ENCODE results near the gene ZG16B.

Gene ZG16B

DNA sequence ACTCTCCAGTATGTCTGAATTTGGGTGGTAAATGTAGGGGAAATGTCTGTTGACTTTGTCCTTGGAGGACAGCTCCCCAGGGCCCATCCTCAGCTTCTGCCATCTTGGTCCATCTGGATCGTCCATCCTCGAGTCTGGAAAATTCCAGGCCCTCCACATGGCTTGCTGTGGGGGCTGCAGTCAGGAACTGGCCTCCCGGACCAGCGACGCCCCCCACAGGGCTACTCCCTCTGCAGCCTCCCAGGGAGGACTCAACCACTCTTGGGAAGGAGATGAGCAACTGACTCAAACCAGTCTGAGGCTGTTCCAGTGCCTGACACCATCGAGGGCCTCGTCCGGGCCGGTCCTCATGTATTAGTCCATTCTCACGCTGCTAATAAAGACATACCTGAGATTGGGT lies 5.5 kb upstream of the ZG16B start:
- TF ChIP-seq, protein P1, sequence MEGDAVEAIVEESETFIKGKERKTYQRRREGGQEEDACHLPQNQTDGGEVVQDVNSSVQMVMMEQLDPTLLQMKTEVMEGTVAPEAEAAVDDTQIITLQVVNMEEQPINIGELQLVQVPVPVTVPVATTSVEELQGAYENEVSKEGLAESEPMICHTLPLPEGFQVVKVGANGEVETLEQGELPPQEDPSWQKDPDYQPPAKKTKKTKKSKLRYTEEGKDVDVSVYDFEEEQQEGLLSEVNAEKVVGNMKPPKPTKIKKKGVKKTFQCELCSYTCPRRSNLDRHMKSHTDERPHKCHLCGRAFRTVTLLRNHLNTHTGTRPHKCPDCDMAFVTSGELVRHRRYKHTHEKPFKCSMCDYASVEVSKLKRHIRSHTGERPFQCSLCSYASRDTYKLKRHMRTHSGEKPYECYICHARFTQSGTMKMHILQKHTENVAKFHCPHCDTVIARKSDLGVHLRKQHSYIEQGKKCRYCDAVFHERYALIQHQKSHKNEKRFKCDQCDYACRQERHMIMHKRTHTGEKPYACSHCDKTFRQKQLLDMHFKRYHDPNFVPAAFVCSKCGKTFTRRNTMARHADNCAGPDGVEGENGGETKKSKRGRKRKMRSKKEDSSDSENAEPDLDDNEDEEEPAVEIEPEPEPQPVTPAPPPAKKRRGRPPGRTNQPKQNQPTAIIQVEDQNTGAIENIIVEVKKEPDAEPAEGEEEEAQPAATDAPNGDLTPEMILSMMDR (IDR thresholded peaks at IDR 0.05; ENCODE audit: low read depth, low read length, poor library complexity, severe bottlenecking): no peak
- no peak for TF ChIP-seq EZH2phosphoT487 (IDR thresholded peaks at IDR 0.05; ENCODE audit: borderline replicate concordance, low read length)

DNA sequence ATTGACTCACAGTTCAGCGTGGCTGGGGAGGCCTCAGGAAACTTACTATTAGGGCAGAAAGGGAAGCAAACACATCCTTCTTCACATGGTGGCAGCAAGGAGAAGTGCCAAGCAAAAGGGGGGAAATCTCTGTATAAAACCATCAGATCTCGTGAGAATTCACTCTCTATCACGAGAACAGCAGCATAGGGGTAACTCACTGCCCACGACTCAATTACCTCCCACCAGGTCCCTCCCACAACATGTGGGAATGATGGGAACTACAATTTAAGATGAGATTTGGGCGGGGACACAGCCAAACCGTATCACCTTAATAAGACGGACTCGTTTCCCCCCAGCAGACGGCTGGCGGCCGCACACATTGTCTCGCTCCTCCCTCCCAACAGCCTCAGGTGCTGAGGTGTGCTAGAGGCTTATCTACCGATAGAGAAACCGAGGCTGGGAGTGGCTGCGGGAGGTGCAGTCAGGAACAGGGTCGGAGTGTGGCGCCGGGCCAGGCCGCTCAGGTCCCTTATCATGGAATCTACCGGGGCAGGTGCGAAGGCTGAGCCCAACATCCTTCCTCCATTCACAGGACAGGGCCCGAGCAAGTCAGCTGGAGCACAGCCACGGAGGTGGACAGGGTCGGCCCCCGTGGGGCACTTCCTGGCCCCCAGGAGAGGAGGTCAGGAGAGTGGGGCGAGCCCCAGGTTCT lies 4.9 kb upstream of the ZG16B start:
- Histone ChIP-seq H3K4me3 (ENCODE audit: low read length) (no peak overlapping the region), H3K9me3 (ENCODE audit: control insufficient read depth, insufficient read depth, low read length) (no peaks in the 10 kb centered on the region), H3F3A (ENCODE audit: control insufficient read depth, insufficient read depth) (no peaks in the 10 kb centered on the region), H3K27ac (ENCODE audit: low read depth, low read length) (no peak overlapping the region), H3K4me1 (ENCODE audit: control insufficient read depth, low read length) (no peaks in the 10 kb centered on the region), H3K36me3 (ENCODE audit: control insufficient read depth, low read length) (no peaks in the 10 kb centered on the region), H3K9me2 (replicated peaks; ENCODE audit: control insufficient read depth, low read length) (no peaks in the 10 kb centered on the region), H3K4me2 (ENCODE audit: low read length) (no peak overlapping the region), H4K20me1 (ENCODE audit: control insufficient read depth, insufficient read depth, low read depth, low read length) (no peaks in the 10 kb centered on the region), H3K27me3 (ENCODE audit: control insufficient read depth, low read length) (no peaks in the 10 kb centered on the region), H3K79me2 (ENCODE audit: control insufficient read depth, low read length) (no peaks in the 10 kb centered on the region)
- TF ChIP-seq, protein P1 (IDR thresholded peaks at IDR 0.05; ENCODE audit: low read depth, low read length, poor library complexity, severe bottlenecking): no peak
- TF ChIP-seq EZH2phosphoT487 (IDR thresholded peaks at IDR 0.05; ENCODE audit: borderline replicate concordance, low read length): no peak

More for the DNA sequence above, 5.5 kb upstream of the ZG16B start:
- Histone ChIP-seq H3K27ac (ENCODE audit: low read depth, low read length) (no peak overlapping the region), H3K9me3 (ENCODE audit: control insufficient read depth, insufficient read depth, low read length) (no peaks in the 10 kb centered on the region), H3F3A (ENCODE audit: control insufficient read depth, insufficient read depth) (no peaks in the 10 kb centered on the region), H4K20me1 (ENCODE audit: control insufficient read depth, insufficient read depth, low read depth, low read length) (no peaks in the 10 kb centered on the region), H3K9me2 (replicated peaks; ENCODE audit: control insufficient read depth, low read length) (no peaks in the 10 kb centered on the region), H3K4me2 (ENCODE audit: low read length) (no peak overlapping the region), H3K36me3 (ENCODE audit: control insufficient read depth, low read length) (no peaks in the 10 kb centered on the region), H3K79me2 (ENCODE audit: control insufficient read depth, low read length) (no peaks in the 10 kb centered on the region), H3K4me3 (ENCODE audit: low read length) (no peak overlapping the region), H3K4me1 (ENCODE audit: control insufficient read depth, low read length) (no peaks in the 10 kb centered on the region), H3K27me3 (ENCODE audit: control insufficient read depth, low read length) (no peaks in the 10 kb centered on the region)

DNA sequence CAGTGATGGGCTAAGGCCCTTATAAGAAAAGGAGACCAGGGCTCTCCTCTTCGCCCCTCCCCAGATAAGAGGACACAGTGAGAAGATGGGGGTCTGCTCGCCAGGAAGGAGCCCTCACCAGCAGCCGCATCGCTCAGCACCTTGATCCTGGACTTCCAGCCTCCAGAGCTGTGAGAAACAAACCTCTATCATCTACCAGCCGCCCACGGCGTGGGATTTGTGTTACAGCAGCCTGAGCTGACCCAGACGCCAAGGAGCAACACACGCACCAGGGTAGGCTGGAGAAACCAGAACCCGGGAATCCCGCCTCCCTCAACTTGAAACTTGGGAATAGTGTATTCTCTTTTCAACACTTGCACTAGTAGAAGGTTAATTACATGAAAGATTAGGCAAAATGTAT lies 4.2 kb upstream of the ZG16B start:
- Histone ChIP-seq H4K20me1 (ENCODE audit: control insufficient read depth, insufficient read depth, low read depth, low read length) (no peaks in the 10 kb centered on the region), H3K79me2 (ENCODE audit: control insufficient read depth, low read length) (no peaks in the 10 kb centered on the region), H3K36me3 (ENCODE audit: control insufficient read depth, low read length) (no peaks in the 10 kb centered on the region), H3K27ac (ENCODE audit: low read depth, low read length) (no peak overlapping the region), H3K4me2 (ENCODE audit: low read length) (no peak overlapping the region), H3K9me3 (ENCODE audit: control insufficient read depth, insufficient read depth, low read length) (no peaks in the 10 kb centered on the region), H3K27me3 (ENCODE audit: control insufficient read depth, low read length) (no peaks in the 10 kb centered on the region), H3F3A (ENCODE audit: control insufficient read depth, insufficient read depth) (no peaks in the 10 kb centered on the region), H3K9me2 (replicated peaks; ENCODE audit: control insufficient read depth, low read length) (no peaks in the 10 kb centered on the region), H3K4me3 (ENCODE audit: low read length) (no peak overlapping the region), H3K4me1 (ENCODE audit: control insufficient read depth, low read length) (no peaks in the 10 kb centered on the region)
- TF ChIP-seq, protein P1 (IDR thresholded peaks at IDR 0.05; ENCODE audit: low read depth, low read length, poor library complexity, severe bottlenecking): no peak
- no peak for TF ChIP-seq EZH2phosphoT487 (IDR thresholded peaks at IDR 0.05; ENCODE audit: borderline replicate concordance, low read length)
